HEK293T (cell line): ENCODE measurements around the gene ATP13A2.

Experiments used
- CTBP1 ChIP-seq: fragments of 450-650 bp; IDR thresholded peaks from 2 replicates; pipeline ENCODE4 v1.6.1; 2016; ENCODE audit warnings: borderline replicate concordance
- FOXA1 ChIP-seq: fragments of 450-650 bp; IDR thresholded peaks from 2 replicates; pipeline ENCODE4 v1.6.1; 2016; ENCODE audit warnings: mild to moderate bottlenecking
- ZNF384 ChIP-seq: fragments of 450-650 bp; IDR thresholded peaks from 2 replicates; pipeline ENCODE4 v1.6.1; 2016

DNA sequence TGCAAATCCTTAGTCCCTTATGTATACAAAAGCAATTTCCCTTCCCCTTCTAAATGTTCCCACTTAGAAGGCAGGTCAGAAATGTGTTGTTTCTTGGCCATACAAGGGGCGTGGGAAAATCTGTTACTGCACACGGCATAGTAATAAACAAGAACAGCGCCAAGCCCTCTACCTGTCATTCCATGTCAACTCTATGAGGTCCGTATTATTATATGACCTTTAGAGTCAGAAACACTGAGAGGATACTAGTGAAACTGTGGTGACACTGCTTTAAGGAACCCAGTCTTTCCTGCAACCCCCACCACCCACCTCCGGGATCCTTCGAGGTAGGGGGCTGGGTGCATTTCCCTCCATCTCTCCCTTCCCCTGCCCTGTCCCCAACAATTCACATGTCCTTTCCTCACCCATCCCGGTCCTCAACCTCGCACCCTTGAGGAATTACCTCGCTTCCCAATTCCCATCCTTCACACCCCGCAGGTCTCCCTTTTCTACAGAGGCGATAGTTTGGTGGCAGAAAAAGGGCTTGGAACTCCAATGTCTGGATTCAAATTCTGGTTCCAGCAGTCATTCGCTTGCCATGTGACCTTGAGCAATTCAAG is 41.5 kb upstream of the ATP13A2 start:
- TF ChIP-seq CTBP1 (no peak), ZNF384 (no peak), FOXA1 (no peak)
